MCF 10A (cell line): Measurements from ENCODE around the gene PRLR. TPM values are rescaled to one million over a fixed set of nuclear protein-coding genes. Genes with fewer than 3 reads are reported as not detected.

Source experiments
- BruUV-seq: library from RNA; stranded (reverse); fragments of 400-500 nt; replicated peaks from 2 replicates; lab custom pipeline; 2021; lab: Mats Ljungman, UMichigan
- CTCF ChIA-PET: fragments of 300-600 bp; sonication (Branson Sonifier 250); formaldehyde crosslinking; extraction: SDS; loops from one replicate; lab custom pipeline; 2021; ENCODE audit warnings: antibody characterized with exemption, inconsistent platforms; lab: Yijun Ruan, JAX
- POLR2A ChIA-PET: fragments of 300-600, 350-650 bp; sonication (Branson Sonifier 250); formaldehyde crosslinking; extraction: SDS; loops from one replicate; lab custom pipeline; 2020; ENCODE audit warnings: antibody characterized with exemption, inconsistent platforms; lab: Yijun Ruan, JAX
- DNase-seq: peaks from one replicate; pipeline ENCODE4 v3.0.0-alpha.2; 2018; ENCODE audit not compliant: unreplicated experiment
- H3K27ac Mint-ChIP-seq: one replicate; pipeline ENCODE4 v1.8.0; 2022; ENCODE audit warnings: mild to moderate bottlenecking, low read depth, mixed read lengths; ENCODE audit not compliant: unreplicated experiment
- H3K27me3 Mint-ChIP-seq: one replicate; pipeline ENCODE4 v1.8.0; 2022; ENCODE audit warnings: mixed read lengths; ENCODE audit not compliant: insufficient read depth, unreplicated experiment
- H3K36me3 Mint-ChIP-seq: one replicate; pipeline ENCODE4 v1.8.0; 2022; ENCODE audit warnings: mild to moderate bottlenecking, moderate library complexity, mixed read lengths; ENCODE audit not compliant: insufficient read depth, unreplicated experiment
- H3K4me1 Mint-ChIP-seq: one replicate; pipeline ENCODE4 v1.8.0; 2022; ENCODE audit warnings: mixed read lengths; ENCODE audit not compliant: insufficient read depth, unreplicated experiment
- H3K4me3 Mint-ChIP-seq: one replicate; pipeline ENCODE4 v1.8.0; 2022; ENCODE audit warnings: mild to moderate bottlenecking, moderate library complexity, mixed read lengths; ENCODE audit not compliant: unreplicated experiment
- H3K9me3 Mint-ChIP-seq: one replicate; pipeline ENCODE4 v1.8.0; 2022; ENCODE audit warnings: mixed read lengths; ENCODE audit not compliant: unreplicated experiment
- intact Hi-C: fragments of 100-400 bp; cut with micrococcal nuclease; formaldehyde crosslinking; loops from 2 replicates; pipeline ENCODE4 v1.14.1; 2022
- total RNA-seq: library from RNA; stranded (reverse); gene quantifications from 2 replicates; pipeline ENCODE4 v1.2.3, GENCODE V29; 2022
- TF ChIP-seq, protein P1 (sequence below): fragments of 200-600 bp; IDR thresholded peaks from one replicate; pipeline ENCODE4 v1.8.0; 2022; ENCODE audit warnings: antibody characterized with exemption, mild to moderate bottlenecking; ENCODE audit not compliant: unreplicated experiment

PRLR gene
- total RNA-seq, 1 experiment from 2014 or later, result 0.16 TPM

DNA sequence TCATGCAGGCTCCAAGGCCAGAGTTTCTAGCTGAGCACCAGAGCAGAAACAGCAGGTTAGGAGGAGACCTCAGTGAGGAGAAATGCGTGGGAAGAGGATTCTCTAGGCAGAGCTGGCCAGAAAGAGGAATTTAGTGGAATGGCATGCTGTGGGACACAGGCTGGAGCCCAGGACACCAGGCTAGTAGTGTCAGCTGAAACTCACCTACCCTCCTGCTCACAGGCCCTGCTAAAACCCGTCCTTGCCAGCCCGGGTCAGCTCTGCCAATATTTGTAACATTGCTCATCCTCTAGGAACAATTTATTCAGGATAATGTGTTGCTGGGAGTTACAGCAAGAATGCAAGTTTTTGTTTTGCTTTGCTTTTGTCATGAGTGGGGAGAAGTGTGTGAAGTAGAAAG is 142.3 kb downstream of the PRLR start:
- Mint-ChIP-seq H3K27ac (no peak overlapping the region), H3K4me1 (no peaks in the 10 kb centered on the region), H3K27me3 (no peaks in the 10 kb centered on the region), H3K4me3 (no peak overlapping the region), H3K36me3 (no peaks in the 10 kb centered on the region), H3K9me3 (no peaks in the 10 kb centered on the region)
- ChIA-PET POLR2A (interaction anchor here (1.1 kb wide), 1 partner anchor 1060 kb away, joined by 3 read pairs; no protein-coding TSS in a partner anchor), CTCF (interaction anchor here (0.6 to 7.0 kb wide), 10 partner anchors 10 to 839 kb away, joined by 3 to 58 read pairs (median 4); no protein-coding TSS in a partner anchor)
- TF ChIP-seq, protein P1, sequence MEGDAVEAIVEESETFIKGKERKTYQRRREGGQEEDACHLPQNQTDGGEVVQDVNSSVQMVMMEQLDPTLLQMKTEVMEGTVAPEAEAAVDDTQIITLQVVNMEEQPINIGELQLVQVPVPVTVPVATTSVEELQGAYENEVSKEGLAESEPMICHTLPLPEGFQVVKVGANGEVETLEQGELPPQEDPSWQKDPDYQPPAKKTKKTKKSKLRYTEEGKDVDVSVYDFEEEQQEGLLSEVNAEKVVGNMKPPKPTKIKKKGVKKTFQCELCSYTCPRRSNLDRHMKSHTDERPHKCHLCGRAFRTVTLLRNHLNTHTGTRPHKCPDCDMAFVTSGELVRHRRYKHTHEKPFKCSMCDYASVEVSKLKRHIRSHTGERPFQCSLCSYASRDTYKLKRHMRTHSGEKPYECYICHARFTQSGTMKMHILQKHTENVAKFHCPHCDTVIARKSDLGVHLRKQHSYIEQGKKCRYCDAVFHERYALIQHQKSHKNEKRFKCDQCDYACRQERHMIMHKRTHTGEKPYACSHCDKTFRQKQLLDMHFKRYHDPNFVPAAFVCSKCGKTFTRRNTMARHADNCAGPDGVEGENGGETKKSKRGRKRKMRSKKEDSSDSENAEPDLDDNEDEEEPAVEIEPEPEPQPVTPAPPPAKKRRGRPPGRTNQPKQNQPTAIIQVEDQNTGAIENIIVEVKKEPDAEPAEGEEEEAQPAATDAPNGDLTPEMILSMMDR, result no peak
- intact Hi-C loops, result loop anchor here (10.0 kb wide), 1 partner anchor 567 kb away; no protein-coding TSS in a partner anchor
- BruUV-seq, result no TSS peak
- no peak for DNase-seq

DNA sequence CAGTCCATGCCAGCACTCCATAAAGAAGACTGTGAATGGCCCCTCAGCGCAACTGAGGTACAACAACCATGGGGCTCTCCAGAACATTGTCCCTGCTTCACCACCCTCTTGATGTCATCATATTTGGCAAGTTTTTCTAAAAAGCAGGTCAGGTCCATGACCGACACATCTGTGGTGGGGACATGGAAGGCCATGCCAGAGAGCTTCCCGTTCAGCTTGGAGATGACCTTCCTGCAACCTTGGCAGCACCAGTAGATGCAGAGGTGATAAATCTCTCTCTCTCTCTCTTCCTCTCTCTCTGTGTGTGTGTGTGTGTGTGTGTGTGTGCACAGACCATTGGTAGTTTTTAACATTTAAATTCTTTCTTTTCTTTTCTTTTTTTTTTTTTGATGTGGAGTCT is 147.1 kb downstream of the PRLR start:
- BruUV-seq, result no TSS peak
- intact Hi-C loops, result loop anchor here (10.0 kb wide), 1 partner anchor 572 kb away; no protein-coding TSS in a partner anchor
- Mint-ChIP-seq H3K4me1 (no peaks in the 10 kb centered on the region), H3K9me3 (no peaks in the 10 kb centered on the region), H3K4me3 (no peak overlapping the region), H3K27me3 (peaks cover 4% of the 10 kb centered on the region), H3K36me3 (no peaks in the 10 kb centered on the region), H3K27ac (no peak overlapping the region)
- TF ChIP-seq, protein P1, result no peak
- CTCF ChIA-PET, result no interaction called here
- no peak for DNase-seq
- POLR2A ChIA-PET, result no interaction called here

- Mint-ChIP-seq H3K4me3 (no peak overlapping the region), H3K27me3 (peaks cover 10% of the 10 kb centered on the region), H3K36me3 (no peaks in the 10 kb centered on the region), H3K9me3 (no peaks in the 10 kb centered on the region), H3K4me1 (no peaks in the 10 kb centered on the region), H3K27ac (no peak overlapping the region)
- no TSS peak for BruUV-seq
- ChIA-PET POLR2A (no interaction called here), CTCF (no interaction called here)
- DNase-seq, result no peak
- intact Hi-C loops, result loop anchor here (10.0 kb wide), 1 partner anchor 572 kb away; no protein-coding TSS in a partner anchor
- TF ChIP-seq, protein P1, result no peak
Measured at GRCh38 chr5:35082530-35082929, 147.8 kb downstream of the PRLR start.

DNA sequence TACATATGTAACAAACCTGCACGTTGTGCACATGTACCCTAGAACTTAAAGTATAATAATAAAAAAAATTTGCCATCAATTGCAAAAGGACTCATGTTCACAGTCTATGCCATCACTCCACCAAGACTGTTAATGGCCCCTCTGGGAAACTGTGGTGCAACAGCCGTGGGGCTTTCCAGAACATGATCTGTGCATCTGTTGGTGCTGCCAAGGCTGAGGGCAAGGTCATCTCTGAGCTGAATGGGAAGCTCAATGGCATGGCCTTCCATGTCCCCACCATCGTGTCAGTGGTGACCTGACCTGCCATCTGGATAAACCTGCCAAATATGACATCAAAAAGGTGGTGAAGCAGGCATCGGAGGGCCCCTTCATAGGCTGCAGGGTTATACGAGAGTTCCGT is 149.2 kb downstream of the PRLR start:
- H3K4me3 Mint-ChIP-seq, result no peak overlapping the region
- BruUV-seq, result no TSS peak
- no peaks in the 10 kb centered on the region for H3K36me3 Mint-ChIP-seq
- POLR2A ChIA-PET, result no interaction called here
- DNase-seq, result no peak
- no peaks in the 10 kb centered on the region for H3K4me1 Mint-ChIP-seq
- intact Hi-C loops, result loop anchor here (10.0 kb wide), 1 partner anchor 574 kb away; no protein-coding TSS in a partner anchor
- H3K27me3 Mint-ChIP-seq, result peaks cover 12% of the 10 kb centered on the region
- no peaks in the 10 kb centered on the region for H3K9me3 Mint-ChIP-seq
- no peak overlapping the region for H3K27ac Mint-ChIP-seq
- CTCF ChIA-PET, result no interaction called here
- TF ChIP-seq, protein P1, result no peak
